ENCODE results near the gene ZMYND8. TPM values are rescaled to one million over a fixed set of nuclear protein-coding genes. Genes with fewer than 3 reads are reported as not detected.

The ZMYND8 gene
- total and polyA plus RNA-seq, 2 donors (not counting 1 experiment from before 2014, with no cell fraction given): 12.6 to 13.0 TPM

DNA sequence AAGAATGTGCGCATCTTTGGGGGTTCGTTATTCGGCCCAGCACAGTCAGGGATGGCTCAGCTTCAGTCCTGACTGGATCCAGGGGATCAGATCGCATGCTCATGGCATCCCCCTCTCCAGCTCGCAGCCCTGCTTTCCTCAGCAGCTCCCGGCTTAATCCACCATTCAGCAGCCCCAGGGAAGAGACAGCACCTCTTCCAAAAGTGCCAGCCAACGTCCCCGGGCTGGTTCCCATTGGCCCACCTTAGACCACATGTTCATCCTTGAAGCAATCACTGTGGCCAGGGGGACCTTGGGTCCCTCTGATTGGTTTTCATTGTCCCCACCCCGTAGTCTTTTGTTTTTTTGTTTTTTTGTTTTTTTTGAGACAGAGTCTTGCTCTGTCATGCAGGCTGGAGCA is 188.7 kb downstream of the ZMYND8 start:
- Histone ChIP-seq H2AFZ (ENCODE audit: low read length) (no peak overlapping the region), H3K4me2 (ENCODE audit: extremely low read depth, insufficient read depth, low read length) (no peak overlapping the region), H3K4me3 (replicated peaks in 1 of 4; ENCODE audit: control extremely low read depth in 1 of 4, insufficient read depth in 1 of 4, low read depth in 3 of 4, low read length in 4 of 4) (no peak overlapping the region), H3K27me3 (ENCODE audit: control insufficient read depth, insufficient read depth, low read length) (no peaks in the 10 kb centered on the region), H3K9me3 (ENCODE audit: control insufficient read depth, insufficient read depth, low read depth, low read length) (no peaks in the 10 kb centered on the region), H4K20me1 (ENCODE audit: control insufficient read depth, extremely low read depth, insufficient read depth, low read length) (no peaks in the 10 kb centered on the region), H3K36me3 (ENCODE audit: control insufficient read depth, insufficient read depth, low read length) (no peaks in the 10 kb centered on the region), H3K27ac (ENCODE audit: insufficient read depth, low read length) (no peak overlapping the region), H3K79me2 (ENCODE audit: control insufficient read depth, insufficient read depth, low read length) (no peaks in the 10 kb centered on the region), H3K4me1 (ENCODE audit: control insufficient read depth, extremely low read depth, insufficient read depth, low read length) (peaks cover 2% of the 10 kb centered on the region), H3K9ac (ENCODE audit: insufficient read depth, low read length) (no peak overlapping the region)
- TF ChIP-seq EZH2 (IDR thresholded peaks at IDR 0.05; ENCODE audit: low read length, missing control alignments): no peak
- TF ChIP-seq, protein P1, sequence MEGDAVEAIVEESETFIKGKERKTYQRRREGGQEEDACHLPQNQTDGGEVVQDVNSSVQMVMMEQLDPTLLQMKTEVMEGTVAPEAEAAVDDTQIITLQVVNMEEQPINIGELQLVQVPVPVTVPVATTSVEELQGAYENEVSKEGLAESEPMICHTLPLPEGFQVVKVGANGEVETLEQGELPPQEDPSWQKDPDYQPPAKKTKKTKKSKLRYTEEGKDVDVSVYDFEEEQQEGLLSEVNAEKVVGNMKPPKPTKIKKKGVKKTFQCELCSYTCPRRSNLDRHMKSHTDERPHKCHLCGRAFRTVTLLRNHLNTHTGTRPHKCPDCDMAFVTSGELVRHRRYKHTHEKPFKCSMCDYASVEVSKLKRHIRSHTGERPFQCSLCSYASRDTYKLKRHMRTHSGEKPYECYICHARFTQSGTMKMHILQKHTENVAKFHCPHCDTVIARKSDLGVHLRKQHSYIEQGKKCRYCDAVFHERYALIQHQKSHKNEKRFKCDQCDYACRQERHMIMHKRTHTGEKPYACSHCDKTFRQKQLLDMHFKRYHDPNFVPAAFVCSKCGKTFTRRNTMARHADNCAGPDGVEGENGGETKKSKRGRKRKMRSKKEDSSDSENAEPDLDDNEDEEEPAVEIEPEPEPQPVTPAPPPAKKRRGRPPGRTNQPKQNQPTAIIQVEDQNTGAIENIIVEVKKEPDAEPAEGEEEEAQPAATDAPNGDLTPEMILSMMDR (conservative IDR thresholded peaks at IDR 0.05 in 1 of 2, IDR thresholded peaks at IDR 0.05 in 1 of 2; ENCODE audit: low read depth in 1 of 2, low read length in 2 of 2): no peak
- DNase-seq (ENCODE audit: low read depth in 2 of 2): no peak

DNA sequence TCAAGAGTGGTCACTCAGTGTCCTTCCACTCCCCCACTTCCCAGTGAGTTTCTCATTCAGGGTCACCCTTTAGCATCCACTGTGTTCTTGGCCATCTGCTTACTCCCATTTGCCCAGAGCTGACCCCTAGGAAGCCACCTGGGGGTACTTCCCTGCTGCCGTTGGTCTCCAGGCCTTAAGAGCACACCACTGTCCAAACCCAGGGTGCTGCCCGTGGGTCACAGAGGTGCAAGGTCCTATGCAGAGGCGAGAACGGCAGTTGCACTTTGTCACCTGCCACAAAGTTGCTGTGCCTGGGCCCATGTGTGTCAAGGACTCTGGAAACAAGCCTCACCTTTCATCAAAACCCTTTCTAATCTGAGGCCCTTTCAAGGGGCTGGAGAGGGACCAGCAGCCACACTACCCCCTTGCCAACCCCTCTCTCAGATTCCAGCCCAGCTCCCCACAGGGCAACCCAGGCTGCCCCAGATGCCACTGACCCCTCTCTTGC is 191.1 kb downstream of the ZMYND8 start:
- no peak for DNase-seq (ENCODE audit: low read depth in 2 of 2)
- Histone ChIP-seq H3K27me3 (ENCODE audit: control insufficient read depth, insufficient read depth, low read length) (no peaks in the 10 kb centered on the region), H3K4me1 (ENCODE audit: control insufficient read depth, extremely low read depth, insufficient read depth, low read length) (no peaks in the 10 kb centered on the region), H3K79me2 (ENCODE audit: control insufficient read depth, insufficient read depth, low read length) (no peaks in the 10 kb centered on the region), H4K20me1 (ENCODE audit: control insufficient read depth, extremely low read depth, insufficient read depth, low read length) (no peaks in the 10 kb centered on the region), H3K9me3 (ENCODE audit: control insufficient read depth, insufficient read depth, low read depth, low read length) (no peaks in the 10 kb centered on the region), H3K9ac (ENCODE audit: insufficient read depth, low read length) (no peak overlapping the region), H2AFZ (ENCODE audit: low read length) (no peak overlapping the region), H3K4me2 (ENCODE audit: extremely low read depth, insufficient read depth, low read length) (no peak overlapping the region), H3K27ac (ENCODE audit: insufficient read depth, low read length) (no peak overlapping the region), H3K36me3 (ENCODE audit: control insufficient read depth, insufficient read depth, low read length) (no peaks in the 10 kb centered on the region), H3K4me3 (replicated peaks in 1 of 4; ENCODE audit: control extremely low read depth in 1 of 4, insufficient read depth in 1 of 4, low read depth in 3 of 4, low read length in 4 of 4) (no peak overlapping the region)
- TF ChIP-seq, protein P1 (conservative IDR thresholded peaks at IDR 0.05 in 1 of 2, IDR thresholded peaks at IDR 0.05 in 1 of 2; ENCODE audit: low read depth in 1 of 2, low read length in 2 of 2): no peak

DNA sequence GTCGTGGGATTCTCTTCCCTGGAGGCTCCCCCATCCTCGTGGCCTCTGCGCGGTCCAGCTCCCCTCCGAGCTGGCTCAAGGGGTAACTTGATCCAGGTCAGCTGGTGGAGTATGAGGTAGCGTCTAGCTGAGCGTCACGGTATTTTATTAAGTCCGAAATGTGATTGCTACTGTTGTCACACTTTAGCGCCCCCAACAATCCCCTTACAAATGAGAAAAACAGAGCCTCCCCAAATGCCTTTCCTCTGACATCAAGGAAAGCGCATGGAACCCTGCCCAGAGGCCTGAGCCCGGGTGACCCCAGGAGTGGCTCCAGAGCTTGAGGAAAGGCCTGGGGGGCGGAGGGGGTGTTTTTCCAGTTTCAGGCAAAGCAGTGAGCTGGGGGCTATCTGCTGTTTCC is 192.4 kb downstream of the ZMYND8 start:
- no peaks in the 10 kb centered on the region for H3K4me1 ChIP-seq (ENCODE audit: control insufficient read depth, extremely low read depth, insufficient read depth, low read length)
- no peak overlapping the region for H3K4me2 ChIP-seq (ENCODE audit: extremely low read depth, insufficient read depth, low read length)
- no peak overlapping the region for H2AFZ ChIP-seq (ENCODE audit: low read length)
- H3K36me3 ChIP-seq (ENCODE audit: control insufficient read depth, insufficient read depth, low read length): no peaks in the 10 kb centered on the region
- no peaks in the 10 kb centered on the region for H4K20me1 ChIP-seq (ENCODE audit: control insufficient read depth, extremely low read depth, insufficient read depth, low read length)
- no peaks in the 10 kb centered on the region for H3K27me3 ChIP-seq (ENCODE audit: control insufficient read depth, insufficient read depth, low read length)
- no peak overlapping the region for H3K4me3 ChIP-seq (replicated peaks in 1 of 4; ENCODE audit: control extremely low read depth in 1 of 4, insufficient read depth in 1 of 4, low read depth in 3 of 4, low read length in 4 of 4)
- no peaks in the 10 kb centered on the region for H3K79me2 ChIP-seq (ENCODE audit: control insufficient read depth, insufficient read depth, low read length)
- no peak overlapping the region for H3K27ac ChIP-seq (ENCODE audit: insufficient read depth, low read length)
- no peak overlapping the region for H3K9ac ChIP-seq (ENCODE audit: insufficient read depth, low read length)
- H3K9me3 ChIP-seq (ENCODE audit: control insufficient read depth, insufficient read depth, low read depth, low read length): no peaks in the 10 kb centered on the region
- DNase-seq (ENCODE audit: low read depth in 2 of 2): no peak
- TF ChIP-seq EZH2 (IDR thresholded peaks at IDR 0.05; ENCODE audit: low read length, missing control alignments): no peak
- TF ChIP-seq, protein P1 (conservative IDR thresholded peaks at IDR 0.05 in 1 of 2, IDR thresholded peaks at IDR 0.05 in 1 of 2; ENCODE audit: low read depth in 1 of 2, low read length in 2 of 2): no peak
